GM19438 (cell line): Measurements from ENCODE around the gene ANKRD45.
"Not testable (repeated sequence)": the region's sequence is repeated elsewhere in the genome, so short reads cannot be mapped to it uniquely, and the experiment has no call there.

ENCODE experiments used
- ATAC-seq: cut with Tn5 transposase; IDR thresholded peaks from one replicate; pipeline ENCODE4 v1.9.1; 2021; ENCODE audit warnings: low read depth; ENCODE audit not compliant: unreplicated experiment

Gene ANKRD45

DNA sequence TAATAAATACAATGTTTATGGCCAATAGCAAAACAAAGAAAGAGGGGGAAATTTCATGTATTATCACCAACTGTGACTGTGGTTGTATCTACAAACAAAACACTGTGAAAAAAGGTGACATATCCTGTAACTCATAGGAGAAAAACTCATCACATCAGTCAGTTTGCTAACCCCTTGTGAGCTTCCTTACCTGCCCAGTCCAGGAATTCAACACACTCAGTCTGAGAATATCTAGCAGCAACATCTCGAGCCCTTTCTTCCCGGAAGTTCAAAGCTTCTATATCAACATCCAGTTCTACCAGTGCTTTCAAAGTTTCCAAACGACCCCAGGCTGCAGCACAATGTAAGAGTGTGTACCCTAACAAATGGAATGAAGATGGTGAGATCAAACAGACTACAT is 23.0 kb downstream of the ANKRD45 start:
- ATAC-seq = no peak

DNA sequence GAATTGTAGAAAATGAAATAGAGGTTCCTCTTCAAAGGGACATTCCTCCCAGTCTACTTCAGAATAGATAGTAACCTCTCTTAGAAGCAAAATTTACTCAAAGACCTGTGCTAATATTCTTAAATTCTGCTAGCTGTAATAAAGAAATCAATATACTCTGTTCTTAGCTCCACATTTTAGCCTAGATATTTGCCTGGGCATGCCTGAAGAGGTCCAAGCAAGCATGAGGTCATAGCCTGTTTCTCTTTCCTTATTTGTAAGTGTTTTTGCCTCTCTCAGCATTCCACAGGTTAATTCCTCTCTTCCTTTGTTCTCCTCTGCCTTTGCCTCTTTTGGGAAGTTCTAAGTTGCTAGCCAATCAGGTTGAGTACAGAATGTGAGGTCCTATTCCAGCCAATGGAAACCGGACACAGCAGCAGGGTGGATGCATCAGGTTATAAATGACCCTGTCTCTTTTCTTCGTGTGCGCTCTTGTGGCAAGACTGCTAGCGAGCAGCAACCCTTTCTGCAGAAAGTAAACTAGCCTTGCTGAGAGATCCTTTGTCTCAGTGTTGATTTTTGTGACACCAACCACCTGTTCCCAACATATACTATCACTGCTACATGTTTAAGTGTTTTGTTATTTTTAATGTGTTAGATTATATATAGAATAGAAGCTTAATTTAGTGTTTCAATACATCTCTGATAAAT is 27.1 kb downstream of the ANKRD45 start:
- not testable (repeated sequence) for ATAC-seq

DNA sequence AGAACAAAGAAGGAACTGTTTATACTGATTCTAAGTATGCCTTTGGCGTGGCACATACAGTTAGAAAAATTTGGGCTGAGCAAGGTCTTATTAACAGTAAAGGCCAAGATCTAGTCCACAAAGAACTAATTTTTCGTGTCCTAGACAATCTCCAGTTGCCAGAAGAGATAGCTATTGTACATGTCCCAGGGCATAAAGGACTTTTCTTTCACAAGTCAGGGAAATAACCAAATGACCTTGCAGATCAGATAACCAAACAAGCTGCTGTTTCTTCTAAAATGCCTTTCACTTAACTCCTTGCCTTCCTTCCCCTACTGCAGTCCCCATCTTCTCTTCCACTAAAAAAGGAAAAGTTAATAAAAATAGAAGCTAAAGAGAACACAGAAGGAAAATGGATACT is 30.5 kb downstream of the ANKRD45 start:
- ATAC-seq = no peak

DNA sequence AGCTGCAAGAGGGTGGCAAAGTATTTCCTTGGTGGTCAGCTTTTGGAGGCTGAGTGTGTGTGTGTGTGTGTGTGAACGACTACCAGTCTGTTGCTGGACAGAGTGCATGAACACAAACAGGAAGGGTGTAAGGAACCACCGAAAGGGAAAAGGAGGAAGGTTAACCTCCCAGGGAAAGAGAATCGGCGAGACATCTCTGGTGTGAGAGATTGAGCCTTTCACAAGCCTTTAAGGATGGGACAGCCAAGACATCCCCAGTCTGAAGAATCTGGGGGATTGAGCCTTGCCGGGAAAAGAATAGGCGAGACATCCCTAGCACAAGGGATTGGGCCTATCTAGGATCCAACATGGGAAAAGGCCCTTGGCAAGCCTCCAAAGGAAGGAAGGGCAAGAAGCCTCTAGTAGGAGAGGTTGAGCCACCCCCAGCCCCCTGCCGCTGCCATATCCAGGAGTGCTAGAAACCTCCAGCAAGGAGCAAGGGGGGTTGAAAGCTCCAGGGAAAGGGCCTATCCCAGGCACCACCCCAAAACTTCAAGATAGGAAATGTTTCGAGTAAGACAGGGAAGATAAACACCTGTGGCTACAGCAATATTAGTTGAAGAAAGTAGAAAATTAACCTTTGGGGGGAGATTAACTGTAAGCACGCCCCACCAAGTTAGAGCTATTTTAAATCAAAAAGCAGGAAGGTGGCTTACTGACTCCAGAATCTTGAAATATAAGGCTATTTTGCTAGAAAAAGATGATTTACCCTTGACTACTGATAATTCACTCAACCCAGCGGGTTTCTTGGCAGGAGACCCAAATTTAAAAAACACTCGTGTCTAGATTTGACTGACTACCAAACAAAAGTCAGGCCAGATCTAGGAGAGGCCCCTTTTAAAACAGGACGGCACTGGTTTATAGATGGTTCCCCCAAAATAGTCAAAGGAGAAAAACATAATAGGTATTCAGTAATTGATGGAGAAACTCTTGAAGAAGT is 31.3 kb downstream of the ANKRD45 start:
- no peak for ATAC-seq

DNA sequence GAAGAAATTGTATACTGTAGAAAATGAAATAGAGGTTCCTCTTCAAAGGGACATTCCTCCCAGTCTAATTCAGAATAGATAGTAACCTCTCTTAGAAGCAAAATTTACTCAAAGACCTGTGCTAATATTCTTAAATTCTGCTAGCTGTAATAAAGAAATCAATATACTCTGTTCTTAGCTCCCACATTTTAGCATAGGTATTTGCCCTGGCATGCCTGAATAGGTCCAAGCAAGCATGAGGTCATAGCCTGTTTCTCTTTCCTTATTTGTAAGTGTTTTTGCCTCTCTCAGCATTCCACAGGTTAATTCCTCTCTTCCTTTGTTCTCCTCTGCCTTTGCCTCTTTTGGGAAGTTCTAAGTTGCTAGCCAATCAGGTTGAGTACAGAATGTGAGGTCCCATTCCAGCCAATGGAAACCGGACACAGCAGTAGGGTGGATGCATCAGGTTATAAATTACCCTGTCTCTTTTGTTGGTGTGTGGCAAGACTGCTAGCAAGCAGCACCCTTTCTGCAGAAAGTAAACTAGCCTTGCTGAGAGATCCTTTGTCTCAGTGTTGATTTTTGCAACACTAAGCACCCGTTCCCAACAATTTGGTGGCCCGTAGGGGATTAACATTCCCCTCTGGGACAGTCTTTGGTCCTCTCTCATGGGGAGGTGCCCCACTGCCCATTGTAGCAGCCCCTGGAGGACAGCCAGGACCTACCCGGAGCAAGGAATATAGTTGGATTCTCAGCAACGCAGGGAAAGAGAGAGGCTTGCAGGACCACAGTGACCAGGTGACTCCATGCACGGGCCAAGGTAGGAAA is 32.2 kb downstream of the ANKRD45 start:
- ATAC-seq = not testable (repeated sequence)

DNA sequence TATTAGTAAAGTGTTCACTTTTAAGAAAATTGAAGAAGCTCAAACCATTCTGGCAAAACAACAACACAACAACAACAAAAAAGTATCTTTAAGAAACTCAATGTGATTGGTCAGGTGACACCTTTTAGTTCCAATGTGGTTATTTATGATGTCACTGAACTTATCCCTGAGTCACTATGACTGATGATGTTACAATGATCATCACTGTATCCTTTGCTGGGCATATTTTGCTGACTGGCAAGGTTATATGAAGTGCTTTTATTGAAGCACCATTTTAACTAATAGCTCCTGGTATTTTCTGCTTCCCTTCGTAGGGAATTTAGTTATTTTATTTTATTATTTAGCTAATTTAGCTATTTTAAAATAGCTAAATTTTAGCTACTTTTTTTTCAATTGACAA is 34.5 kb downstream of the ANKRD45 start, which contains the start of gene TEX50:
TEX50 (plus strand) TSS at position 223 of the 400 bp plus-strand sequence. CDS start 184 bp downstream, outside the sequence.
- ATAC-seq = no peak

DNA sequence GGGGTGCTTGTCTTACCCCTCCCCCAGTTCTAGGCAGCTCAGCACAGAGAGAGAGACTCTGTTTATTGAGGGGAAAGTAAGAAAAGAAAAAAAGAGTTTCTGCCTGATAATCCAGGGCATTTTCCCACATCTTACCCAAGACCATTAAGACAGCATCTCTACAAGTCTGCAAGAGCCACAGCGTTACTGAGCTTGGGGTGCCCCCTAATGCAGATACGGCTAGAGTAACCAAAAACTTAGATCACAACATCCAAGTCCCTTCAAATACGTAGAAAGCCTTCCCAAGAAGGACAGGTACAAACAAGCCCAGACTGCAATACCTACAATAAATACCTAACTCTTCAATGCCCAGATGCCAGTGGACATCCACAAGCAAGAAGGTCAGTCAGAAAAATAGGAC is 40.8 kb downstream of the ANKRD45 start:
- ATAC-seq = no peak

DNA sequence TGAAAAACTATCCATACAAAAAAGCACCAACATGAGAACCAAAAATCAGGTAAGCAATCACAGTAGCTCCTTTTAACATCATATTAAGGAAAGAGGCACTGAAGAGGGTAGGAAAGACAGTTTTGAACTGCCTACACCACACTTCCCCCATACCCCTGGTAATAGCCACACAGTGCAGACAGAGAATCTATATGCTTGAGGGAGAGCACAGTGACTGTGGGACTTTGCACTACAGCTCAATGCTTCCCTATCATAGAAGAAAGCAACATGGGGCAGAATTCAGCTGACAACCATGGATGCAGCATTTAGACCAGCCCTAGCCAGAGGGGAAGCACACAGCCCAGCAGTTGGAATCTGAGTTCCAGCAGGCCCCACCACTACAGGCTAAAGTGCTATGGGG is 42.4 kb downstream of the ANKRD45 start:
- no peak for ATAC-seq

DNA sequence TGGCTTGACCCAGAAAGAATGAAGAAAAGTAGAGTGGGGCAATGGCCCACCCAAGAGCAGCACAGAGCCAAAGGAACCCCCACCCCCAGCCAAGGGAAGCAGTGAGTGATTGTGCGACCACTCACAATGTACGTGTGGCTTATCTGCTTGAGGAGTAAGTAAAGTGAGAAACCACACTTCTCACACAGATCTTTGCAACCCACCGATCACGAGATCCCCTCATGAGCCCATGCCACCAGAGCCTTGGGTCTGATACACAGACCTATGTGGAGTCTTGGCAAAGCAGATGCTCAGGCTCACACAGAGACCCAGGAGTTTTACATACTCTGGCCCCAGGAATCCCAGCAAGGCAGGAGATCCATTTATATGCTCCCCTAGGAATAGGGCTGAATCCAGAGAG is 52.8 kb downstream of the ANKRD45 start:
- no peak for ATAC-seq

DNA sequence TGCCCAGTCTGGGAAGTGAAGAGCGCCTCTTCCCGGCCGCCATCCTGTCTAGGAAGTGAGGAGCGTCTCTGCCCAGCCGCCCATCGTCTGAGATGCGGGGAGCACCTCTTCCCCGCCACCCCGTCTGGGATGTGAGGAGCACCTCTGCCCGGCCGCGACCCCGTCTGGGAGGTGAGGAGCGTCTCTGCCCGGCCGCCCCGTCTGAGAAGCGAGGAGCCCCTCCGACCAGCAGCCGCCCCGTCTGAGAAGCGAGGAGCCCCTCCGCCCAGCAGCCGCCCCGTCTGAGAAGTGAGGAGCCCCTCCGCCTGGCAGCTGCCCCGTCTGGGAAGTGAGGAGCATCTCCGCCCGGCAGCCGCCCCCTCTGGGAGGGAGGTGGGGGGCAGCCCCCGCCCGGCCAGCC is 56.6 kb downstream of the ANKRD45 start:
- ATAC-seq = not testable (repeated sequence)

DNA sequence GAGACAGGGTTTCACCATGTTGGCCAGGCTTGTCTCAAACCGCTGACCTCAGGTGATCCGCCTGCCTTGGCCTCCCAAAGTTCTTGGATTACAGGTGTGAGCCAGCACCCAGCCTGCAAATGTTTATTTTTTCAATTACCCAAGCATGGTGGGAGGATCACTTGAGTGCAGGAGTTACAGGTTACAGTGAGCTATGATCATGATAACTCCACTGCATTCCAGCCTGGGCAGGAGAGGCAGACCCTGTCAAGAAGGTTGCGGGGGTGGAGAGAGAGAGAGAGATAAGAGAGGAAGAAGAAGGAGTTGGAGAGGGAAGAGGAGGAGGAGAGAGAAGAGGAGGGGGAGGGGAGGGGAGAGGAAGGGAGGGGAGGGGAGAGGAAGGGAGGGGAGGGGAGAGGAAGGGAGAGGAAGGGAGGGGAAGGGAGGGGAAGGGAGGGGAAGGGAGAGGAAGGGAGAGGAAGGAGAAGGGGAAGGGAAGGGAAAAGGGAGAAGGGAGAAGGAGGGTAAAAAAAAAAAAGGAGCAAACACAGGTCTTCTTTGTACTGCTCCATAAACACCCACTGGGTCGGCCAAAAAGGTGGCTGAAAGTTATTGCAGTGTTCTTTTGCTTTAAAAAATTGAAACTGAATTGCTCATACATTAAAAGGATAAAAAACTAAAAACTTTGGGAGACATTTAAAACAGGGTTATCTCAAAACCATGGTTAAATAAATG is 61.0 kb downstream of the ANKRD45 start:
- no peak for ATAC-seq

DNA sequence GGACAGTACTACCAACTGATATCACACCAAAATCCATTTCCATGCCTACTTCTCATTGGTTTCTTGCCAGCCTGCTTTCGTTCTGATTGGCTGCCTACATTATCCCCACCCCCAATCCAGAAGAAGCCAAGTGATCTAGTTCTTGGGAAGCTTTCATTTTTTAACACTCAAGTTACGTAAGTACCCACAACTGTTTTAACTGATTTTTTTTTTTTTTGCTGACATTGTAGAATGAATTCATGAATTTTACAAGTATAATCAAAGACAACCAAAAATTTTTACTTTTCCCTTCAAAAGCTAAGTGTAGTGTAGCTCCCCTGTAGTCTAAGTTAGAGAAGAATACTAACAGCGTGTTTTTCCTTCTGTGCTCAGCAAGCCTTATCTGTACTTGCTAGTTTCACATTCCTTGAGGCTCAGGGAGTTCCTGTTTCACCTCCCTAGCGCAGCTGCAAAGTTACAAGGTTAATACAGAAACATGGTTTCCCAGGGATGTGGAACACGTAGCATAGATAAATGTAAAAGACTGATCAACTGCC is 66.5 kb downstream of the ANKRD45 start, which contains the start of gene SLC9C2:
SLC9C2 (minus strand) TSS at position 17 of the 536 bp plus-strand sequence. CDS start 1,296 bp downstream, outside the sequence.
- no peak for ATAC-seq

DNA sequence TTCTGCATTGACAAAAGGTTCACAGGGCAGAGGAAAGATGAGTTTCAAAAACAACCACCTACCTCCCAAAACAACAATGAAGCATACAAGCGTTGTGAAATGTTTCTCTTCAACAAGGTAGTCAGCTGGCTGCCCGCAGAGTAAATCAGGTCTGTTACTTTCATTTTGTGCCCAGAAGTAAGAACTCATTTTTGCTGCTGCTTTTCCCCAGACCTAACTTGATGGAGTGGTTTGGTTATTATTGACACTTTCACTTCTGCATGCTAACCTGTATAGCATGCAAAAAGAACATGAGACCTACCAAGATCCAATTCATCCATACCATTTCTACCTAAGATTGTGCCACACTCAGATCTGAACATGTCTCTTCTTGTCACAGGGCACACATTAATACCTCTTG is 68.1 kb downstream of the ANKRD45 start:
- no peak for ATAC-seq

DNA sequence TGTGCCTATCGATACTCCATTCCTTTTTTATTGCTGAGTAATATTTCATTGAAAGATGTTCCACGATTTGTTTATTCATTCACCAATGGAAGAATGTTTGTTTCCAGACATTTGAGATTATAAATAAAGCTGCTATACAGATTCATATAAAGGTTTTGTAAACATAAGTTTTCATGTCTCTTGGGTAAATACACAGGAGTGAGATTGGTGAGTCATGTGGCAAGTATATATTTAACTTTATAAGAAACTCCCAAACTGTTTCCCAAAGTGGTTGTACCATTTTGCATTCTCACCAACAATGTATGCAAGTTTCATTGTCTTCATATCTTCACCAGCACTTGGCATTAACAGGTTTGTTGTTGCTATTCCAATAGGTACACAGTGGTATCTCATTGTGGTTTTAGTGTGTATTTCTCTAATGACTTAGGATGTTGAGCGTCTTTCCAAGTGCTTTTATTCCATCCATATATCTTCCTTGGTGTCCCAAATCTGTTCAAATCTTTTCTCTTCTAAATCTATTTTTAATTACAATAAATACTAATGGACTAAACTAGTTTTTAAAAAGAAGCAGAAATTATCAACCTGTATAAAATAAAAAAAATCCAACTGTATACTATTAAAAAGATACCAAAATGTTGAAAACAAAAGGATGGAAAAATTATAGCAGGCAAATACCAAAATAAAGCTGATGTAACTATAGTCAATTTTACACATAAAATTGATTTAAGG is 73.4 kb downstream of the ANKRD45 start:
- no peak for ATAC-seq

DNA sequence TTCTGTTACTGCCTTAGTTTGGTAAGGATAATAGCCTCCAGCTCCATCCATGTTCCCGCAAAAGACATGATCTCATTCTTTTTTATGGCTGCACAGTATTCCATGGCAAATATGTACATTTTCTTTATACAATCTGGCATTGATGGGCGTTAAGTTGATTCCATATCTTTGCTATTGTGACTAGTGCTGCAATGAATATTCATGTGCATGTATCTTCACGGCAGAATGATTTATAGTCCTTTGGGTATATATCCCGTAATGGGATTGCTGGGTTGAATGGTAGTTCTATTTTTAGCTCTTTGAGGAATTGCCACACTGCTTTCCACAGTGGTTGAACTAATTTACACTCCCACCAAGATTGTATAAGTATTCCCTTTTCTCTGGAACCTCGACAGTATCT is 78.5 kb downstream of the ANKRD45 start:
- ATAC-seq = not testable (repeated sequence)

DNA sequence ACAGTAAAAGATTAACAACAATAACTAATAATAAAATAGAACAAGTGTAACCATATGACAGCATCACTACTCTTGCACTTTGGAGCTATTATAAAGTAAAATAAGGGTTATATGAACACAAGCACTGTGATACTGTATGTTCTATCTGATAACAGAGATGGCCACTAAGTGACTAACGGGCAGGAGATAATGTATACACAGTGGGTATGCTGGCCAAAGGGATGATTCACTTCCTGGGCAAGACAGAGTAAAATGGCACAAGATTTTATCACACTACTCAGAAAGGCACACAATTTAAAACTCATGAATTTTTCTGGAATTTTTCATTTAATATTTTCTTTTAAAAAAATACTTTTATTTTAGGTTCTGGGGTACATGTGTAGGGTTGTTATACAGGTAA is 79.1 kb downstream of the ANKRD45 start:
- no peak for ATAC-seq

DNA sequence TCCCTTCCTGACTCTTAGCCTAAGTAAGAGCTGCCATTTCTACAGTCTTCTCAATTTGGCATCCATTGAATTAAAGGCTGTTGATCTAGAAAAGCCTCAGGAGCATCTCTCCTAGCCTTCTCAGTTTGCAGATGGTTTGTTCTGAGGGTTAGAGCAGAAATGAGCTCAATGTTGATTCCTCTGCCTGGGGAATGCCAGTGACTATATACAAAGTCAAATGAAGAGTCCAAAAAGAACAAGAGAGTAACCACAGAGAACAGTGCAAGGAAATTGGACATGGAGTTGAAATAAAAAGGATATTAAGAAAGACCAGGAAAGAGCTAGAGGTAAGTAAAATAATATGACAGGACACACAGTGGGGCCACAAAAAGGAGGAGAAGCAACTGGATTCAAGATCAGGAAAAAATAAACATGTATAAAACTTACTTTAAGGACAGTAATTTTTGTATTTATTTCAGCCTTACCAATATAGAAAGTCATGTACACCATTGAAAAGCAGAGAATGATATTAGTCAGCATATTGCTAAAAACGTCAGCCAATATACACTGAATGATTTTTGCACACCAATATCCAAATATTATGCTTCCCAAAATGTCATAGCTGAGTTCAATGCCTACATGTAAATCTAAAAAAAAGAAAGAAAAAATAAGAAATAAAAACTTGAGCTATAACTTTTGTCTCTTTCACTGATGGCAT is 88.1 kb downstream of the ANKRD45 start:
- no peak for ATAC-seq

DNA sequence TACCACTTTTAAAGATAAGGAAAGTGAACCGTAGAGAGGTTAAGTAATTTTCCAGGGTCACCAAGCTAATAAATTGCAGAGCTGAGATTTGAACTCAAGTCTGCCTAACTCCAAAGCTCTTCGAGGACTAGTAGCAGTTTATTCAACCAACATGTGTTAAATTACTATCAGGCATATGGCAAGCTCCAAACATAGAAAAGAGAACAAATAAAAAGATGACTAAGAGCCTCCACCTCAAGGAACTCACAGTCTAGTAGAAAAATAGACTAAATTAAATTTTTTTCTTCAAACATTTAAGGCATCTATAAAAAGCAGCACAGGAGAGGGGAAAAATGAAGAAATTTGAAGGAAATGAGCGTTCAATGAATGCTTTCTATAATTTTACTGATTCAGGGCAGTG is 89.0 kb downstream of the ANKRD45 start:
- ATAC-seq = no peak

DNA sequence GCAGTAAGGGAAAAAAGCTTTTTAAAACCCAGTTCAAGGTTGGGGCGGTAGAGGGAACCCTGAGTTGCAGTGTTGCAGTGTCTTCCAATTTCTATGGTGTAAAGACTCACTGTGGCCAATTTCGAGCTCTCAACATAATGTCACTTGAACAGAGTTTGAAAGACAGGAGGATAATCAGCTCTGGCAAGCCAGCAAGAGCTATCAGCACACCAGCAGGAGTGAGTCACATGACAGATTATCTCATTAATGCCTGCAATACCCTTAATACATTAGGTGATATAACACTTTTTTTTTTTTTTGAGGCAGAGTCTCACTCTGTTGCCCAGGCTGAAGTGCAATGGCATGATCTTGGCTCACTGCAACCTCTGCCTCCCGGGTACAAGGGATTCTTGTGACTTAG is 89.6 kb downstream of the ANKRD45 start:
- ATAC-seq = no peak
